NCI-H69 (cell line): ENCODE measurements around the gene GBP3.
"Not testable (repeated sequence)": the region's sequence is repeated elsewhere in the genome, so short reads cannot be mapped to it uniquely, and the experiment has no call there.

Experiments used
- DNase-seq: peaks from one replicate; lab custom pipeline; 2025; lab: John Stamatoyannopoulos, UW

GBP3 gene

DNA sequence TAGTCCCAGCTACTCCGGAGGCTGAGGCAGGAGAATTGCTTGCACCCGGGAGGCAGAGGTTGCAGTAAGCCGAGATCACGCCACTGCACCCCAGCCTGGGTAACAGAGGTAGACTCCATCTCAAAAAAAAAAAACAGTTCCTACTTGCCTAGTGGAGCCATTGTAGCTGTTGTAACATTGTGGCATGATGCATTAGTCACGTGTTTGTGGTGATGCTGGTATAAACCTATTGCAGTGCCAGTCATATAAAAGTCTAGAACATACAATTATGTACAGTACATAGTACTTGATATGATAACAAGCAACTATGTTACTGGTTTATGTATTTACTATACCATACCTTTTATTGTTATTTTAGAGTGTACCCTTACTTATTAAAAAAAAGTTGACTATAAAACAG, 46.4 kb downstream of the GBP3 start:
- DNase-seq = no peak

GRCh38 chr1:88974616-88975172, 48.0 kb downstream of the GBP3 start:
- DNase-seq = not testable (repeated sequence)

- peak; percentile 41 for DNase-seq
These were observed 49.0 kb downstream of the GBP3 start for GRCh38 chr1:88973520-88974137.

DNA sequence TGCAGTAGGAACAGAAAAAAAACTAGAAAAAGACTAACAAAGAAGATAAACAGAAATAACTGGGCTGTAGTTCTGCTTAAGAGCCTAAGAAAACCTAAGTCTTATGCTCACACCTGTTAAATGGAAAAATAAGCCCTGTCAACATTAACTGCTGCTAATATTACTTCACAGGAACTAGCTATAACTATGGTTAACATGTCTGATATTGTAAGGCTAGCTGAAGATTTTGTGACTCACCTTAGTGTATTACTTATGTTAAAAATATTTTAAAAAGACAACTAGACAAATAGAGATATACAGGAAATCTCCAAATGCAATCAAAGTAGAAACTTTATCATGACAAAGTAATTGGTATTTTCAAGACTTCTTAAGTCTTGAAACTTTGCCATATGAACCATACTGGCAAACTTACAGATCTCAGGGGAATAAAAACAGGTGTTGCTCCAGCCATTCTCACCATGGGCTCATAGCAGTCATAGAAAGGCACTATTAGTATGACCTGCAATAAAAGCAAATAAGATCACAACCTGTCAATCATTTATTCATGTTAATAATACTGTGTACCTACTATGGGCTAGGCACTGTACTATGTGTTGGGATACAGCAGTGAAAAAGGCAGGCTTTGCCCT, 60.9 kb downstream of the GBP3 start:
- DNase-seq = no peak

GRCh38 chr1:88961081-88961480, 61.6 kb downstream of the GBP3 start:
- DNase-seq = no peak
